Gastrocnemius medialis (tissue), 4 donors: Measurements from ENCODE around the gene KCNT1. TPM values are rescaled to one million over a fixed set of nuclear protein-coding genes. Genes with fewer than 3 reads are reported as not detected.

Experiments used
- ATAC-seq, 2 donors: fragments of 150-250 bp; one replicate each; pipeline ENCODE4 v1.9.1; 2016
- DNase-seq, 2 donors: peaks; one replicate each; pipeline ENCODE4 v3.0.0-alpha.2; 2019
- H3K27ac ChIP-seq, 4 donors: fragments of 200-600 bp; sonication (generic); 1 replicate in 1 of 4; 2 replicates in 3 of 4; pipeline ENCODE4 v1.5.1; 2016 to 2018; ENCODE audit warnings: mild to moderate bottlenecking in 2 of 4, moderate library complexity in 1 of 4
- H3K27me3 ChIP-seq, 3 donors: fragments of 200-600 bp; sonication (generic) in 2 of 3; 1 replicate in 1 of 3; 2 replicates in 2 of 3; pipeline versions ENCODE4 v1.5.1 to v1.6.0; 2016 to 2019; ENCODE audit warnings: mild to moderate bottlenecking in 1 of 3, moderate library complexity in 1 of 3
- H3K36me3 ChIP-seq, 2 donors: fragments of 200-600 bp; sonication (generic) in 1 of 2; one replicate each; pipeline ENCODE4 v1.5.1; 2017 to 2018
- H3K4me1 ChIP-seq, 2 donors: fragments of 200-600 bp; sonication (generic) in 1 of 2; one replicate each; pipeline ENCODE4 v1.5.1; 2016 to 2017; ENCODE audit warnings: mild to moderate bottlenecking in 2 of 2
- H3K4me3 ChIP-seq, 4 donors: fragments of 200-600 bp; sonication (generic) in 3 of 4; 1 replicate in 1 of 4; 2 replicates in 3 of 4; pipeline ENCODE4 v1.5.1; 2016 to 2019; ENCODE audit warnings: mild to moderate bottlenecking in 2 of 4
- H3K9me3 ChIP-seq, 3 donors: fragments of 200-600 bp; sonication (generic) in 2 of 3; 1 replicate in 1 of 3; 2 replicates in 2 of 3; pipeline ENCODE4 v1.5.1; 2016 to 2019
- POLR2A ChIP-seq, 2 donors: fragments of 450-650 bp; IDR thresholded peaks; one replicate each; pipeline ENCODE4 v1.6.1; 2017; ENCODE audit warnings: antibody characterized with exemption in 2 of 2, mild to moderate bottlenecking in 2 of 2, moderate library complexity in 2 of 2
- in situ Hi-C, 4 donors: fragments of 200-750 bp; cut with MboI; loops; one replicate each; pipeline versions ENCODE4 v1.15.0 to v1.8.0; 2017; ENCODE audit warnings: low sequenced_read_pairs in 4 of 4
- intact Hi-C: fragments of 100-400 bp; cut with DNase I; formaldehyde crosslinking; loops from one replicate; pipeline ENCODE4 v1.15.1; 2023; ENCODE audit warnings: low total_unique reads
- total RNA-seq, 4 donors: library from RNA; depleted of rRNA; stranded (reverse); fragments of >200 nt; gene quantifications; one replicate each; pipeline versions ENCODE4 v1.1.0 to v1.2.3, GENCODE V29; 2016
- TF ChIP-seq, protein P1 (sequence below), 5 experiments: fragments of 450-650 bp in 3 of 5; fragments of 200-600 bp in 2 of 5; sonication (generic) in 2 of 5; IDR thresholded peaks in 4 of 5; conservative IDR thresholded peaks in 1 of 5; 1 replicate in 4 of 5; 2 replicates in 1 of 5; pipeline ENCODE4 v1.5.1; 2016 to 2019; ENCODE audit warnings: antibody characterized with exemption in 5 of 5, mild to moderate bottlenecking in 3 of 5, moderate library complexity in 3 of 5

KCNT1 gene
- total RNA-seq, 4 donors from 2014 or later, result 2.3 to 8.7 (median 5.3) TPM

GRCh38 chr9:135660407-135660806 lies 41.6 kb upstream of the KCNT1 start:
- ATAC-seq, result no peak
- H3K4me3 ChIP-seq, result no peak overlapping the region
- no peak for TF ChIP-seq POLR2A (IDR thresholded peaks at IDR 0.05)
- TF ChIP-seq, protein P1, sequence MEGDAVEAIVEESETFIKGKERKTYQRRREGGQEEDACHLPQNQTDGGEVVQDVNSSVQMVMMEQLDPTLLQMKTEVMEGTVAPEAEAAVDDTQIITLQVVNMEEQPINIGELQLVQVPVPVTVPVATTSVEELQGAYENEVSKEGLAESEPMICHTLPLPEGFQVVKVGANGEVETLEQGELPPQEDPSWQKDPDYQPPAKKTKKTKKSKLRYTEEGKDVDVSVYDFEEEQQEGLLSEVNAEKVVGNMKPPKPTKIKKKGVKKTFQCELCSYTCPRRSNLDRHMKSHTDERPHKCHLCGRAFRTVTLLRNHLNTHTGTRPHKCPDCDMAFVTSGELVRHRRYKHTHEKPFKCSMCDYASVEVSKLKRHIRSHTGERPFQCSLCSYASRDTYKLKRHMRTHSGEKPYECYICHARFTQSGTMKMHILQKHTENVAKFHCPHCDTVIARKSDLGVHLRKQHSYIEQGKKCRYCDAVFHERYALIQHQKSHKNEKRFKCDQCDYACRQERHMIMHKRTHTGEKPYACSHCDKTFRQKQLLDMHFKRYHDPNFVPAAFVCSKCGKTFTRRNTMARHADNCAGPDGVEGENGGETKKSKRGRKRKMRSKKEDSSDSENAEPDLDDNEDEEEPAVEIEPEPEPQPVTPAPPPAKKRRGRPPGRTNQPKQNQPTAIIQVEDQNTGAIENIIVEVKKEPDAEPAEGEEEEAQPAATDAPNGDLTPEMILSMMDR (IDR thresholded peaks at IDR 0.05 in 4 of 5, conservative IDR thresholded peaks at IDR 0.05 in 1 of 5), result no peak
- intact Hi-C loops (no loop called here), in situ Hi-C loops (no loop called here)
- no peak for DNase-seq
- no peaks in the 10 kb centered on the region for H3K9me3 ChIP-seq
- H3K36me3 ChIP-seq, result no peaks in the 10 kb centered on the region
- no peak overlapping the region for H3K27ac ChIP-seq
- H3K4me1 ChIP-seq, result no peaks in the 10 kb centered on the region
- peaks cover 3 to 7% (median 4%) of the 10 kb centered on the region in 3 donors for H3K27me3 ChIP-seq

DNA sequence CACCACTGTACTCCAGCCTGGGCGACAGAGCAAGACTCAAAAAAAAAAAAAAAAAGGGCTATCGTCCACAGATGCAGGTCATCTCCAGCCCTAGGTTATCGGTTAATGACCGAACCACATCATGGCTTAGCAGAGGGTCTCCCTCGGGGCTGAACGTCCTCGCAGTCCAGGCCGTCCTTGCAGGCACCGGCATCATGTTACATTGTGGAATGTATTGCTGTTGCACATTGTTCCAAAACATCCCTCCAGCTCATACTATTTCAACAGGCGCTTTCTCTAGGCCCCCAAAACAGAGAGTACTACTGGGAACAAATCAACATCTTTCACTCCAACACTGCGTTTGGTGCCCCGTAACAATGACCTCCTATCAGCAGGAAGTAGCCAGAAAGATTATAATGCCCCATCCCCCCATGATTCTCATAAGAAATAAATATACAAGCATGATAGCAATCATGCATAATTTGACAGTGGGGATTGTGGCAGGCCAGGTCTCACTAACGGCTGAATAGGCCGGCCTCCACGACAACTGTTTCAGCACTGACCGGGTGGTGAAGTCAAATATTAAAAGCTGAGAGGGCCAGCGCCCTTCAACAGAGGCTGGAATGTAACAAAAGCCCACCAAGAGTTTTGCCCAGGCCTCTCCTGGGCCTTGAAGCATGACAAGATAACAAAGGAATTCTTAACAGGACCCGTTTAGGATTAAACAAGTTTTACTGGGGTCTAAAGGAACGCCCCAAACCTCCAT lies 40.0 kb upstream of the KCNT1 start:
- TF ChIP-seq, protein P1 (IDR thresholded peaks at IDR 0.05 in 4 of 5, conservative IDR thresholded peaks at IDR 0.05 in 1 of 5), result no peak
- no peak for TF ChIP-seq POLR2A (IDR thresholded peaks at IDR 0.05)
- intact Hi-C loops (no loop called here), in situ Hi-C loops (no loop called here)
- Histone ChIP-seq H3K27ac (no peak overlapping the region), H3K4me3 (no peak overlapping the region), H3K27me3 (peaks cover 0 to 7% (median 4%) of the 10 kb centered on the region in 3 donors), H3K4me1 (no peaks in the 10 kb centered on the region), H3K9me3 (no peaks in the 10 kb centered on the region), H3K36me3 (no peaks in the 10 kb centered on the region)
- no peak for ATAC-seq
- no peak for DNase-seq

DNA sequence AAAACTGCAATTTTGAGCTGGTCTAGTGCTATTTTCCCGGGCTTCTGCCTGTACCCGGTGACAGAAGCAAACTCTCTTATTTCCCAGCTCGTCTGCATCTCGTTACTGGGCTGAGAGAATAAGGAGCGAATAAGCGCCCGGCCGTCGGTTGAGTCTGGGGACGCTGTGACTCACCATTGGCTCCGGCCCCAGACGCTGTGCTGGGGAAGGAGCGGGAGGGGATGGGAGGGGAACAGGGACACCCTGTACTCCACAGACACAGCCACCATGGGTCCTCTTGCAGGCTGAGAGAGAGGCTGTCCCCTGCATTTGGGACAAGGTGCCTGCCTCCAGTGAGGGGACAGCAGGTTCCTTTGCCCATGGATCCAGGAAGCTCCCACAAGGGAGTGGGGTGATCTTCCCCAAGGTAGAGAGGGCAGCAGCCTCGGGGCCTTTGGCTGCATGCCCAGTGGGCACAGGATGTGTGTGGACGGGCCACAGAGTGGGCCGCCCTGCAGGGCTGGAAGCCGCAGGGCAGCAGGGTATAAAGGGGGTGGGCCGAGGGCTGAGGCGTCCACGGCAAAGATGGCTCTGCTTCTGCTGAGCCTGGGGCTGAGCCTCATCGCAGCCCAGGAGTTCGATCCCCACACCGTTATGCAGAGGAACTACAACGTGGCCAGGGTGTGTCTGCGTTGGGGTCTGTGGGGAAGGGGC lies 39.1 kb upstream of the KCNT1 start, which contains the start of gene LCN9:
Gene LCN9, plus strand, starts transcription at position 552 of the 693 bp plus-strand sequence. Its CDS starts 13 bp downstream, at position 565.
- in situ Hi-C loops (no loop called here), intact Hi-C loops (no loop called here)
- ATAC-seq (peak in 1 of 2 donors; percentile 60), DNase-seq (peak in 1 of 2 donors; percentile 26)
- Histone ChIP-seq H3K4me1 (no peaks in the 10 kb centered on the region), H3K9me3 (no peaks in the 10 kb centered on the region), H3K27me3 (peaks cover 0 to 7% (median under 1%) of the 10 kb centered on the region in 3 donors), H3K4me3 (no peak within 1 kb of the TSS), H3K36me3 (no peaks in the 10 kb centered on the region), H3K27ac (no peak within 1 kb of the TSS)
- TF ChIP-seq, protein P1 (IDR thresholded peaks at IDR 0.05 in 4 of 5, conservative IDR thresholded peaks at IDR 0.05 in 1 of 5), result no peak
- TF ChIP-seq POLR2A (IDR thresholded peaks at IDR 0.05), result no peak

GRCh38 chr9:135663451-135663770 lies 38.6 kb upstream of the KCNT1 start:
- ATAC-seq, result no peak

More at GRCh38 chr9:135663451-135663770, 38.6 kb upstream of the KCNT1 start:
- Histone ChIP-seq H3K27ac (no peak overlapping the region), H3K27me3 (peaks cover 0 to 7% (median 0%) of the 10 kb centered on the region in 3 donors), H3K36me3 (no peaks in the 10 kb centered on the region), H3K4me3 (no peak overlapping the region), H3K9me3 (no peaks in the 10 kb centered on the region), H3K4me1 (no peaks in the 10 kb centered on the region)
- in situ Hi-C loops, result no loop called here
- no peak for DNase-seq
- TF ChIP-seq, protein P1 (IDR thresholded peaks at IDR 0.05 in 4 of 5, conservative IDR thresholded peaks at IDR 0.05 in 1 of 5), result no peak
- no peak for TF ChIP-seq POLR2A (IDR thresholded peaks at IDR 0.05)
- intact Hi-C loops, result no loop called here
